H9 (cell line): Measurements from ENCODE around the gene CHCHD3. TPM values are rescaled to one million over a fixed set of nuclear protein-coding genes. Genes with fewer than 3 reads are reported as not detected.

Source experiments
- DNase-seq: peaks from one replicate; pipeline ENCODE4 v3.0.0-alpha.2; 2017
- H2AFZ ChIP-seq: one replicate; pipeline ENCODE4 v1.6.1; 2013; ENCODE audit warnings: mild to moderate bottlenecking, low read length, control low read depth, moderate library complexity
- H2AK5ac ChIP-seq: 2 replicates; pipeline ENCODE4 v1.6.1; 2013; ENCODE audit warnings: low read length, control low read depth, mixed read lengths; ENCODE audit not compliant: insufficient read length
- H2BK120ac ChIP-seq: one replicate; pipeline ENCODE4 v1.6.1; 2013; ENCODE audit warnings: low read depth, mild to moderate bottlenecking, low read length, control low read depth, inconsistent platforms; ENCODE audit not compliant: poor library complexity, severe bottlenecking
- H2BK12ac ChIP-seq: 2 replicates; pipeline ENCODE4 v1.6.1; 2013; ENCODE audit warnings: low read length, control low read depth, mixed read lengths, low read depth; ENCODE audit not compliant: insufficient read length
- H2BK15ac ChIP-seq: 2 replicates; pipeline ENCODE4 v1.6.1; 2013; ENCODE audit warnings: low read depth, low read length, control low read depth
- H2BK20ac ChIP-seq: one replicate; pipeline ENCODE4 v1.6.1; 2013; ENCODE audit warnings: low read depth, mild to moderate bottlenecking, low read length, control low read depth, inconsistent platforms; ENCODE audit not compliant: poor library complexity, severe bottlenecking
- H2BK5ac ChIP-seq: 2 replicates; pipeline ENCODE4 v1.6.1; 2013; ENCODE audit warnings: low read length, control low read depth, mixed read lengths; ENCODE audit not compliant: insufficient read length
- H3K14ac ChIP-seq: 2 replicates; pipeline ENCODE4 v1.6.1; 2013; ENCODE audit warnings: low read length, control low read depth; ENCODE audit not compliant: insufficient read depth
- H3K18ac ChIP-seq: 2 replicates; pipeline ENCODE4 v1.6.1; 2013; ENCODE audit warnings: low read depth, mild to moderate bottlenecking, mixed read lengths, low read length, control low read depth; ENCODE audit not compliant: insufficient read length
- H3K23ac ChIP-seq: 2 replicates; pipeline ENCODE4 v1.6.1; 2013; ENCODE audit warnings: low read length, control low read depth, mixed read lengths, low read depth; ENCODE audit not compliant: insufficient read length
- H3K23me2 ChIP-seq: 2 replicates; pipeline ENCODE4 v1.6.1; 2013; ENCODE audit warnings: low read depth, mild to moderate bottlenecking, mixed read lengths, low read length, control low read depth; ENCODE audit not compliant: insufficient read length, poor library complexity, severe bottlenecking
- H3K27ac ChIP-seq: 2 replicates; pipeline ENCODE4 v1.5.1; 2013; ENCODE audit warnings: low read length, control low read depth, mixed read lengths, low read depth; ENCODE audit not compliant: insufficient read length
- H3K27me3 ChIP-seq: 2 replicates; pipeline ENCODE4 v1.6.1; 2013; ENCODE audit warnings: low read length, control low read depth, inconsistent platforms; ENCODE audit not compliant: insufficient read depth
- H3K4ac ChIP-seq: 2 replicates; pipeline ENCODE4 v1.6.1; 2013; ENCODE audit warnings: low read depth, mild to moderate bottlenecking, control low read depth, inconsistent platforms, low read length, moderate library complexity
- H3K4me1 ChIP-seq: 2 replicates; pipeline ENCODE4 v1.6.1; 2013; ENCODE audit warnings: low read length, control low read depth, inconsistent platforms; ENCODE audit not compliant: insufficient read depth
- H3K4me2 ChIP-seq: 2 replicates; pipeline ENCODE4 v1.6.1; 2013; ENCODE audit warnings: low read length, control low read depth, mixed read lengths; ENCODE audit not compliant: insufficient read length, insufficient read depth
- H3K56ac ChIP-seq: 2 replicates; pipeline ENCODE4 v1.6.1; 2013; ENCODE audit warnings: low read depth, mild to moderate bottlenecking, mixed read lengths, low read length, control low read depth; ENCODE audit not compliant: insufficient read length
- H3K79me1 ChIP-seq: 2 replicates; pipeline ENCODE4 v1.6.1; 2013; ENCODE audit warnings: low read depth, mild to moderate bottlenecking, moderate library complexity, low read length, control low read depth, inconsistent platforms; ENCODE audit not compliant: insufficient read depth, poor library complexity, severe bottlenecking
- H3K79me2 ChIP-seq: 2 replicates; pipeline ENCODE4 v1.6.1; 2013; ENCODE audit warnings: low read length, control low read depth, inconsistent platforms; ENCODE audit not compliant: insufficient read depth
- H3K9ac ChIP-seq: 2 replicates; pipeline ENCODE4 v1.6.1; 2013; ENCODE audit warnings: low read length, control low read depth, mixed read lengths; ENCODE audit not compliant: insufficient read length; ENCODE audit errors: extremely low read depth
- H3K9me3 ChIP-seq: one replicate; pipeline ENCODE4 v1.6.1; 2013; ENCODE audit warnings: low read depth, low read length, inconsistent platforms; ENCODE audit not compliant: control insufficient read depth
- H3T11ph ChIP-seq: one replicate; pipeline ENCODE4 v1.6.1; 2013; ENCODE audit warnings: mild to moderate bottlenecking, low read length, control low read depth, inconsistent platforms
- H4K20me1 ChIP-seq: one replicate; pipeline ENCODE4 v1.6.1; 2013; ENCODE audit not compliant: control insufficient read depth, insufficient read length, insufficient read depth
- H4K5ac ChIP-seq: 2 replicates; pipeline ENCODE4 v1.6.1; 2013; ENCODE audit warnings: low read depth, mild to moderate bottlenecking, mixed read lengths, low read length, control low read depth; ENCODE audit not compliant: insufficient read length
- H4K8ac ChIP-seq: replicated peaks from 2 replicates; pipeline ENCODE4 v1.6.1; 2013; ENCODE audit warnings: low read length, control low read depth, mixed read lengths, low read depth; ENCODE audit not compliant: insufficient read length
- H4K91ac ChIP-seq: 2 replicates; pipeline ENCODE4 v1.6.1; 2013; ENCODE audit warnings: low read depth, mild to moderate bottlenecking, moderate library complexity, mixed read lengths, low read length, control low read depth; ENCODE audit not compliant: insufficient read length
- H3K27ac Mint-ChIP-seq, 3 experiments: 2 replicates in 2 of 3; 3 replicates in 1 of 3; pipeline ENCODE4 v1.8.0; 2020 to 2021; ENCODE audit warnings: mixed read lengths in 3 of 3, mild to moderate bottlenecking in 1 of 3, moderate library complexity in 1 of 3
- H3K27me3 Mint-ChIP-seq: 2 replicates; pipeline ENCODE4 v1.8.0; 2021; ENCODE audit warnings: low read depth, mild to moderate bottlenecking, moderate library complexity, mixed read lengths
- H3K36me3 Mint-ChIP-seq, 3 experiments: 2 replicates in 2 of 3; 3 replicates in 1 of 3; pipeline ENCODE4 v1.8.0; 2020 to 2021; ENCODE audit warnings: low read depth in 3 of 3, mixed read lengths in 3 of 3; ENCODE audit not compliant: insufficient read depth in 1 of 3
- H3K4me1 Mint-ChIP-seq, 2 experiments: 2 replicates each; pipeline ENCODE4 v1.8.0; 2020; ENCODE audit warnings: mixed read lengths in 2 of 2
- H3K4me3 Mint-ChIP-seq, 2 experiments: 2 replicates in 1 of 2; 3 replicates in 1 of 2; pipeline ENCODE4 v1.8.0; 2020 to 2021; ENCODE audit warnings: mild to moderate bottlenecking in 2 of 2, mixed read lengths in 2 of 2, moderate library complexity in 1 of 2
- H3K9me3 Mint-ChIP-seq, 2 experiments: 2 replicates in 1 of 2; 3 replicates in 1 of 2; pipeline ENCODE4 v1.8.0; 2020; ENCODE audit warnings: mild to moderate bottlenecking in 2 of 2, mixed read lengths in 2 of 2, moderate library complexity in 1 of 2
- total RNA-seq: library from RNA; stranded (reverse); gene quantifications from 2 replicates; pipeline ENCODE4 v1.2.1, GENCODE V29; 2021
- TF ChIP-seq, protein P1 (sequence below): fragments of 200-600 bp; sonication (generic); conservative IDR thresholded peaks from 3 replicates; pipeline ENCODE4 v1.8.0; 2021; ENCODE audit warnings: antibody characterized with exemption, mild to moderate bottlenecking

Gene CHCHD3
- total RNA-seq, 1 experiment from 2014 or later = 104 TPM

- Histone ChIP-seq H2BK20ac (no peak overlapping the region), H4K91ac (no peak overlapping the region), H4K5ac (no peak overlapping the region), H3K9ac (no peak overlapping the region), H3K79me2 (peaks cover 5% of the 10 kb centered on the region; the same call in 1 of the 2 replicates), H3K79me1 (no peaks in the 10 kb centered on the region), H3K27me3 (no peaks in the 10 kb centered on the region), H3K14ac (no peak overlapping the region), H3K4ac (no peak overlapping the region), H2BK15ac (no peak overlapping the region), H2BK12ac (no peak overlapping the region), H2BK5ac (no peak overlapping the region), H4K8ac (no peak overlapping the region), H3K4me2 (no peak overlapping the region), H3K27ac (no peak overlapping the region), H2AK5ac (no peak overlapping the region), H3T11ph (no peak overlapping the region), H3K23me2 (no peaks in the 10 kb centered on the region), H3K23ac (no peak overlapping the region), H3K4me1 (no peaks in the 10 kb centered on the region; the same call in 1 of the 2 replicates), H2BK120ac (no peak overlapping the region), H2AFZ (no peak overlapping the region), H3K9me3 (no peaks in the 10 kb centered on the region), H3K56ac (no peak overlapping the region), H3K18ac (no peak overlapping the region), H4K20me1 (no peaks in the 10 kb centered on the region)
- TF ChIP-seq, protein P1, sequence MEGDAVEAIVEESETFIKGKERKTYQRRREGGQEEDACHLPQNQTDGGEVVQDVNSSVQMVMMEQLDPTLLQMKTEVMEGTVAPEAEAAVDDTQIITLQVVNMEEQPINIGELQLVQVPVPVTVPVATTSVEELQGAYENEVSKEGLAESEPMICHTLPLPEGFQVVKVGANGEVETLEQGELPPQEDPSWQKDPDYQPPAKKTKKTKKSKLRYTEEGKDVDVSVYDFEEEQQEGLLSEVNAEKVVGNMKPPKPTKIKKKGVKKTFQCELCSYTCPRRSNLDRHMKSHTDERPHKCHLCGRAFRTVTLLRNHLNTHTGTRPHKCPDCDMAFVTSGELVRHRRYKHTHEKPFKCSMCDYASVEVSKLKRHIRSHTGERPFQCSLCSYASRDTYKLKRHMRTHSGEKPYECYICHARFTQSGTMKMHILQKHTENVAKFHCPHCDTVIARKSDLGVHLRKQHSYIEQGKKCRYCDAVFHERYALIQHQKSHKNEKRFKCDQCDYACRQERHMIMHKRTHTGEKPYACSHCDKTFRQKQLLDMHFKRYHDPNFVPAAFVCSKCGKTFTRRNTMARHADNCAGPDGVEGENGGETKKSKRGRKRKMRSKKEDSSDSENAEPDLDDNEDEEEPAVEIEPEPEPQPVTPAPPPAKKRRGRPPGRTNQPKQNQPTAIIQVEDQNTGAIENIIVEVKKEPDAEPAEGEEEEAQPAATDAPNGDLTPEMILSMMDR = no peak
- Mint-ChIP-seq H3K4me1 (peaks cover 7 to 8% of the 10 kb centered on the region in 2 experiments), H3K9me3 (peaks cover 0 to 3% of the 10 kb centered on the region in 2 experiments; a peak in 2 of 5 replicates), H3K4me3 (no peak overlapping the region), H3K27ac (no peak overlapping the region), H3K36me3 (peaks cover 3 to 4% (median 3%) of the 10 kb centered on the region in 3 experiments), H3K27me3 (no peaks in the 10 kb centered on the region)
- no peak for DNase-seq
These were observed 59.2 kb downstream of the CHCHD3 start for GRCh38 chr7:133022661-133023060.
